Thoracic aorta (tissue), 2 donors: ENCODE data around the gene RUVBL2. TPM values are rescaled to one million over a fixed set of nuclear protein-coding genes. Genes with fewer than 3 reads are reported as not detected.

Experiments used
- ATAC-seq: fragments of 150-250 bp; one replicate; pipeline ENCODE4 v1.8.0; 2017; ENCODE audit warnings: low read depth; ENCODE audit not compliant: insufficient number of reproducible peaks, low FRiP score
- DNase-seq: peaks from one replicate; pipeline ENCODE4 v3.0.0-alpha.2; 2020; ENCODE audit warnings: low spot score
- H3K27ac ChIP-seq, 2 donors: fragments of 200-600 bp; sonication (generic); 1 replicate in 1 of 2; 2 replicates in 1 of 2; pipeline ENCODE4 v1.5.1; 2016; ENCODE audit warnings: mild to moderate bottlenecking in 2 of 2, moderate library complexity in 2 of 2
- H3K27me3 ChIP-seq: fragments of 200-600 bp; sonication (generic); replicated peaks from 2 replicates; pipeline ENCODE4 v1.6.0; 2016; ENCODE audit warnings: mild to moderate bottlenecking; ENCODE audit not compliant: insufficient read depth
- H3K36me3 ChIP-seq: fragments of 200-600 bp; sonication (generic); one replicate; pipeline ENCODE4 v1.5.1; 2016
- H3K4me1 ChIP-seq, 2 donors: fragments of 200-600 bp; sonication (generic); 1 replicate in 1 of 2; 2 replicates in 1 of 2; pipeline versions ENCODE4 v1.5.1 to v1.6.0; 2016; ENCODE audit warnings: low read depth in 2 of 2, mild to moderate bottlenecking in 1 of 2; ENCODE audit not compliant: control insufficient read depth in 1 of 2
- H3K4me3 ChIP-seq: fragments of 200-600 bp; sonication (generic); 2 replicates; pipeline ENCODE4 v1.5.1; 2016; ENCODE audit warnings: mild to moderate bottlenecking
- H3K9me3 ChIP-seq: fragments of 200-600 bp; sonication (generic); 2 replicates; pipeline ENCODE4 v1.5.1; 2016
- CTCF ChIP-seq: fragments of 200-600 bp; sonication (generic); IDR thresholded peaks from one replicate; pipeline ENCODE4 v1.5.1; 2019; ENCODE audit warnings: antibody characterized with exemption
- total RNA-seq, 2 donors: library from RNA; depleted of rRNA; stranded (reverse); fragments of >200 nt; gene quantifications; one replicate each; pipeline versions ENCODE4 v1.1.0 to v1.2.3, GENCODE V29; 2016

Gene RUVBL2
- total RNA-seq, 2 donors from 2014 or later, result 51.6 to 52.3 TPM

- H3K4me1 ChIP-seq, result no peaks in the 10 kb centered on the region
- ATAC-seq (no peak), DNase-seq (no peak)
- no peaks in the 10 kb centered on the region for H3K9me3 ChIP-seq
- H3K27ac ChIP-seq, result no peak overlapping the region
- peaks cover 47% of the 10 kb centered on the region for H3K36me3 ChIP-seq
- no peak overlapping the region for H3K4me3 ChIP-seq
- H3K27me3 ChIP-seq, result no peaks in the 10 kb centered on the region
- no peak for TF ChIP-seq CTCF
Measured at GRCh38 chr19:49010453-49010852, 16.8 kb downstream of the RUVBL2 start.

GRCh38 chr19:49011194-49011593, 17.5 kb downstream of the RUVBL2 start:
- Histone ChIP-seq H3K27ac (no peak overlapping the region), H3K36me3 (peaks cover 41% of the 10 kb centered on the region), H3K27me3 (no peaks in the 10 kb centered on the region), H3K9me3 (no peaks in the 10 kb centered on the region), H3K4me1 (no peaks in the 10 kb centered on the region), H3K4me3 (no peak overlapping the region)
- ATAC-seq (no peak), DNase-seq (no peak)
- no peak for TF ChIP-seq CTCF

- Histone ChIP-seq H3K27ac (no peak overlapping the region), H3K4me1 (peaks cover 11 to 20% of the 10 kb centered on the region in 2 donors), H3K4me3 (no peak overlapping the region), H3K36me3 (peaks cover 29% of the 10 kb centered on the region), H3K27me3 (no peaks in the 10 kb centered on the region), H3K9me3 (no peaks in the 10 kb centered on the region)
- TF ChIP-seq CTCF, result no peak
- DNase-seq (no peak), ATAC-seq (no peak)
Measured at GRCh38 chr19:49014123-49014869, 20.6 kb downstream of the RUVBL2 start.

- DNase-seq, result no peak
- no peak for TF ChIP-seq CTCF
- Histone ChIP-seq H3K4me3 (no peak overlapping the region), H3K4me1 (peaks cover 15 to 24% of the 10 kb centered on the region in 2 donors), H3K27ac (no peak overlapping the region), H3K36me3 (peaks cover 25% of the 10 kb centered on the region), H3K27me3 (no peaks in the 10 kb centered on the region), H3K9me3 (no peaks in the 10 kb centered on the region)
- no peak for ATAC-seq
Measured at GRCh38 chr19:49014870-49015255, 21.2 kb downstream of the RUVBL2 start.

GRCh38 chr19:49016067-49016839, 22.6 kb downstream of the RUVBL2 start:
- Histone ChIP-seq H3K27ac (no peak overlapping the region), H3K4me1 (peaks cover 15 to 24% of the 10 kb centered on the region in 2 donors), H3K9me3 (no peaks in the 10 kb centered on the region), H3K27me3 (no peaks in the 10 kb centered on the region), H3K4me3 (no peak overlapping the region), H3K36me3 (peaks cover 12% of the 10 kb centered on the region)
- DNase-seq (no peak), ATAC-seq (no peak)
- TF ChIP-seq CTCF, result no peak
